Adrenal gland (tissue), 12 donors: ENCODE results near the gene ST3GAL6. TPM values are rescaled to one million over a fixed set of nuclear protein-coding genes. Genes with fewer than 3 reads are reported as not detected.

ENCODE experiments used
- DNase-seq, 7 donors: peaks; one replicate each; pipeline ENCODE4 v3.0.0-alpha.2; 2019 to 2020
- H3K27ac ChIP-seq, 5 donors: fragments of 200-600 bp; sonication (generic) in 4 of 5; 1 replicate in 3 of 5; 2 replicates in 2 of 5; pipeline versions ENCODE4 v1.5.1 to v1.8.0; 2016 to 2020; ENCODE audit warnings: mild to moderate bottlenecking in 1 of 5
- H3K27me3 ChIP-seq: fragments of 200-600 bp; 2 replicates; pipeline ENCODE4 v1.8.0; 2021
- H3K36me3 ChIP-seq, 2 donors: fragments of 200-600 bp; replicated peaks in 1 of 2; 1 replicate in 1 of 2; 2 replicates in 1 of 2; pipeline versions ENCODE4 v1.5.1 to v1.8.0; 2018 to 2022
- H3K4me1 ChIP-seq, 2 donors: fragments of 200-600 bp; replicated peaks in 1 of 2; 1 replicate in 1 of 2; 2 replicates in 1 of 2; pipeline versions ENCODE4 v1.5.1 to v1.8.0; 2018 to 2021
- H3K4me3 ChIP-seq, 4 donors: fragments of 200-600 bp; sonication (generic) in 3 of 4; one replicate each; pipeline ENCODE4 v1.5.1; 2016 to 2018
- H3K9me3 ChIP-seq, 3 donors: fragments of 200-600 bp; sonication (generic) in 1 of 3; replicated peaks in 1 of 3; 1 replicate in 2 of 3; 2 replicates in 1 of 3; pipeline versions ENCODE4 v1.5.1 to v1.8.0; 2016 to 2021
- CTCF ChIP-seq, 6 experiments: fragments of 450-650 bp in 4 of 6; fragments of 200-600 bp in 2 of 6; sonication (generic) in 1 of 6; IDR thresholded peaks; 1 replicate in 5 of 6; 2 replicates in 1 of 6; pipeline versions ENCODE4 v1.5.1 to v1.8.0; 2016 to 2021; ENCODE audit warnings: antibody characterized with exemption in 6 of 6, mild to moderate bottlenecking in 2 of 6, moderate library complexity in 1 of 6
- POLR2A ChIP-seq, 2 donors: fragments of 450-650 bp; IDR thresholded peaks; one replicate each; pipeline ENCODE4 v1.6.1; 2017; ENCODE audit warnings: antibody characterized with exemption in 2 of 2, mild to moderate bottlenecking in 2 of 2, moderate library complexity in 1 of 2
- WGBS, 4 donors: extraction: QIAGEN DNeasy Blood & Tissue Kit in 2 of 4; methylation state at CpG; one replicate each; pipeline versions ENCODE4 v1.1.5 to v1.1.7; 2013 to 2017; 5-methylcytosine and 5-hydroxymethylcytosine counted together
- intact Hi-C, 2 donors: fragments of 100-400 bp; cut with DNase I; formaldehyde crosslinking; loops; one replicate each; pipeline versions ENCODE4 v1.14.1 to v1.15.0; 2022 to 2023
- polyA plus RNA-seq, 3 donors: library from polyadenylated mRNA; stranded (reverse); fragments of 200-250 nt in 2 of 3; fragments of 350-450 nt in 1 of 3; fragmentation: Illumina TruSeq in 1 of 3; extraction: RNeasy Lipid Tissue Mini Kit (QIAGEN cat#74804) in 1 of 3; gene quantifications; one replicate each; pipeline ENCODE4 v1.2.3, GENCODE V29; 2013 to 2014
- total RNA-seq, 9 donors: library from RNA; depleted of rRNA in 4 of 9; stranded (reverse); fragments of >200 nt in 4 of 9; fragments of 120-200 nt in 1 of 9; fragmentation: NEBNext Ultra II Directional in 1 of 9; extraction: Animal tissue kit (Norgen Biotek cat#: 25700) in 1 of 9; gene quantifications; one replicate each; pipeline versions ENCODE4 v1.1.0 to v1.2.4, GENCODE V29; 2013 to 2023
- donor health status: healthy with polysubstance abuse.
- donor health status: Bipolar disorder and iron deficiency.
- donor health status: DM: yes; HTN: yes; CAD: no.
- donor health status: DM: no; HTN: no; CAD: no.
- donor health status: DM: no; HTN: no; CAD: no.
- donor health status: DM: yes; HTN: yes; CAD: no.

Gene ST3GAL6
- total and polyA plus RNA-seq, 12 donors: 6.0 to 60.5 (median 20.1) TPM

- intact Hi-C loops: loop anchor here in 1 of 2 donors (5.0 kb wide), 1 partner anchor 206 kb away; no protein-coding TSS in a partner anchor
- H3K4me3 ChIP-seq: no peak overlapping the region
- 92 to 99% (median 98%) methylated on average over 2 of the region's 2 CpGs for WGBS, 4 donors
- peaks cover 0 to 31% of the 10 kb centered on the region in 2 donors for H3K36me3 ChIP-seq
- no peak for TF ChIP-seq CTCF (IDR thresholded peaks at IDR 0.05)
- H3K27me3 ChIP-seq: no peaks in the 10 kb centered on the region
- DNase-seq: no peak
- no peak overlapping the region for H3K27ac ChIP-seq
- H3K9me3 ChIP-seq: no peaks in the 10 kb centered on the region
- peaks cover 0 to 5% of the 10 kb centered on the region in 2 donors for H3K4me1 ChIP-seq
Observed at GRCh38 chr3:98808071-98808470, 44.9 kb downstream of the ST3GAL6 start.

- H3K4me1 ChIP-seq: peaks cover 0 to 5% of the 10 kb centered on the region in 2 donors
- 45 to 52% (median 48%) methylated on average over 3 of the region's 3 CpGs for WGBS, 4 donors
- no peaks in the 10 kb centered on the region for H3K9me3 ChIP-seq
- TF ChIP-seq CTCF (IDR thresholded peaks at IDR 0.05): no peak
- TF ChIP-seq POLR2A (IDR thresholded peaks at IDR 0.05): no peak
- H3K36me3 ChIP-seq: peaks cover 0 to 31% of the 10 kb centered on the region in 2 donors
- intact Hi-C loops: loop anchor here in 1 of 2 donors (5.0 kb wide), 1 partner anchor 207 kb away; no protein-coding TSS in a partner anchor
- H3K4me3 ChIP-seq: no peak overlapping the region
- H3K27me3 ChIP-seq: no peaks in the 10 kb centered on the region
- peak in 4 of 7 donors; percentile 9 to 30 (median 24) for DNase-seq
- no peak overlapping the region for H3K27ac ChIP-seq
Observed at GRCh38 chr3:98809557-98809956, 46.4 kb downstream of the ST3GAL6 start.

- intact Hi-C loops: loop anchor here in 1 of 2 donors (5.0 kb wide), 1 partner anchor 209 kb away; no protein-coding TSS in a partner anchor
- 59 to 76% (median 75%) methylated on average over 6 of the region's 6 CpGs for WGBS, 4 donors
- H3K27me3 ChIP-seq: no peaks in the 10 kb centered on the region
- no peak overlapping the region for H3K27ac ChIP-seq
- no peak overlapping the region for H3K4me3 ChIP-seq
- TF ChIP-seq CTCF (IDR thresholded peaks at IDR 0.05) (no peak), POLR2A (IDR thresholded peaks at IDR 0.05) (no peak)
- DNase-seq: no peak
- peaks cover 0 to 21% of the 10 kb centered on the region in 2 donors for H3K36me3 ChIP-seq
- H3K4me1 ChIP-seq: peaks cover 0 to 5% of the 10 kb centered on the region in 2 donors
- no peaks in the 10 kb centered on the region for H3K9me3 ChIP-seq
Observed at GRCh38 chr3:98811048-98811447, 47.9 kb downstream of the ST3GAL6 start.

GRCh38 chr3:98812851-98813374 is 49.8 kb downstream of the ST3GAL6 start:
- intact Hi-C loops: loop anchor here in 1 of 2 donors (5.0 kb wide), 1 partner anchor 211 kb away; no protein-coding TSS in a partner anchor
- Histone ChIP-seq H3K4me3 (no peak overlapping the region), H3K27me3 (no peaks in the 10 kb centered on the region), H3K4me1 (peaks cover 0 to 5% of the 10 kb centered on the region in 2 donors), H3K9me3 (no peaks in the 10 kb centered on the region), H3K36me3 (peaks cover 0 to 3% of the 10 kb centered on the region in 2 donors), H3K27ac (no peak overlapping the region)
- TF ChIP-seq POLR2A (IDR thresholded peaks at IDR 0.05): no peak
- peak; percentile 44 to 77 (median 66) for TF ChIP-seq CTCF (IDR thresholded peaks at IDR 0.05)
- no peak for DNase-seq
- 52 to 66% (median 57%) methylated on average over 5 of the region's 5 CpGs for WGBS, 4 donors
